ENCODE data around the gene SMCHD1. TPM values are rescaled to one million over a fixed set of nuclear protein-coding genes. Genes with fewer than 3 reads are reported as not detected.

SMCHD1 gene
- total RNA-seq, 1 donor from 2014 or later = 25.9 TPM

- H3K4me3 ChIP-seq (ENCODE audit: low read depth, low read length) = no peak overlapping the region
- no peak for DNase-seq (ENCODE audit: low read depth)
- TF ChIP-seq, protein P1, sequence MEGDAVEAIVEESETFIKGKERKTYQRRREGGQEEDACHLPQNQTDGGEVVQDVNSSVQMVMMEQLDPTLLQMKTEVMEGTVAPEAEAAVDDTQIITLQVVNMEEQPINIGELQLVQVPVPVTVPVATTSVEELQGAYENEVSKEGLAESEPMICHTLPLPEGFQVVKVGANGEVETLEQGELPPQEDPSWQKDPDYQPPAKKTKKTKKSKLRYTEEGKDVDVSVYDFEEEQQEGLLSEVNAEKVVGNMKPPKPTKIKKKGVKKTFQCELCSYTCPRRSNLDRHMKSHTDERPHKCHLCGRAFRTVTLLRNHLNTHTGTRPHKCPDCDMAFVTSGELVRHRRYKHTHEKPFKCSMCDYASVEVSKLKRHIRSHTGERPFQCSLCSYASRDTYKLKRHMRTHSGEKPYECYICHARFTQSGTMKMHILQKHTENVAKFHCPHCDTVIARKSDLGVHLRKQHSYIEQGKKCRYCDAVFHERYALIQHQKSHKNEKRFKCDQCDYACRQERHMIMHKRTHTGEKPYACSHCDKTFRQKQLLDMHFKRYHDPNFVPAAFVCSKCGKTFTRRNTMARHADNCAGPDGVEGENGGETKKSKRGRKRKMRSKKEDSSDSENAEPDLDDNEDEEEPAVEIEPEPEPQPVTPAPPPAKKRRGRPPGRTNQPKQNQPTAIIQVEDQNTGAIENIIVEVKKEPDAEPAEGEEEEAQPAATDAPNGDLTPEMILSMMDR (conservative IDR thresholded peaks at IDR 0.05; ENCODE audit: low read depth, low read length) = no peak
These were observed 24.8 kb downstream of the SMCHD1 start for GRCh38 chr18:2680216-2680792.

GRCh38 chr18:2681993-2682603, 26.6 kb downstream of the SMCHD1 start:
- TF ChIP-seq, protein P1 (conservative IDR thresholded peaks at IDR 0.05; ENCODE audit: low read depth, low read length) = no peak
- DNase-seq (ENCODE audit: low read depth) = no peak
- no peak overlapping the region for H3K4me3 ChIP-seq (ENCODE audit: low read depth, low read length)

DNA sequence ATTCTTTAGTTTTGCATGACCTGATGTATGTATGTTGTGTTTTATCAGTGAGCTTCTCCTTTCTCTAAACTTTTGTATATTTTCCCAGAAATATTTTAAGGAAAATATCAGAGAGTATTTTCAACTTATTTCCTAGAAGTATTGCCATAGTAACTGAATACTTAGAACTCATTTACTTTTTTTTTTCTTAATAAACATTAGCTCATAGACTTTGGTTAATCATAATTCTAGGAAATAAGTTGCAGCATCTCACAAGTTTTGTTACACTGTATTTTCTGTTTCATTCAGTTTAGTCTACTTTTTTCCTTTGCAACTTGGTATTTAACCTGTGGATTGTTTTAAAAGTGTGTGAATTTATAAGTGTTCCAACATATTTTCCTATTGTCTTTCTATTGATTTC, 27.5 kb downstream of the SMCHD1 start:
- no peak overlapping the region for H3K4me3 ChIP-seq (ENCODE audit: low read depth, low read length)
- TF ChIP-seq, protein P1 (conservative IDR thresholded peaks at IDR 0.05; ENCODE audit: low read depth, low read length) = no peak
- DNase-seq (ENCODE audit: low read depth) = no peak

- no peak overlapping the region for H3K4me3 ChIP-seq (ENCODE audit: low read depth, low read length)
- no peak for DNase-seq (ENCODE audit: low read depth)
- TF ChIP-seq, protein P1 (conservative IDR thresholded peaks at IDR 0.05; ENCODE audit: low read depth, low read length) = no peak
These were observed 30.9 kb downstream of the SMCHD1 start for GRCh38 chr18:2686349-2686968.

DNA sequence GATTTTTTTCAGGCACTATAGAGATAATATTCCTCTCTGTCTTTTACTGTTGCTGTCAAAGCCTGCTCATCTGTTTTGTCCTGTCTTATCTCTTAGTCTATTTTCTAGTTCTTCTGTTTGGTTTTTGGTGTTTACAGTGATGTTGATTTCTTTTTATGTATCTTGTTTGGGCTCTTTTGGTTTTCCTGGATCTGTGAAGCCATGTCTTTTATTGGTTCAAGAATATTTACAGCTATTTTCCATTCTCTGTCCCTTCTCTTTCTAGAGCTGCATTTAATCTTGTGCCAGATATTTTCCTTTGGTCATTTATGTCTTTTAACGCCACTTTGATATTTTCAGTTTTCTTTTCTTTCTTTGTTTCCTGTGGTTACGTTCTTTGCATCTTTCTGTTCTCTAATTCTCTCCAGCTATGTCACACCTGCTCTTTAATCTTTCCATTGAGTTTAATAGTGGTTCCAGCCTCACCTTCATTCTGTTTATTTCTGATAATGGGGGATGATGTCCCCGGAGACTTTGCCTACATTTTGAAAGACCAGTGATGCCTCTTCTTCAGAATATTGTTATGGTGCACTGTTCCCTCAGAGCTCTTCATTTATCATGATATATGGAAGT, 32.0 kb downstream of the SMCHD1 start:
- TF ChIP-seq, protein P1 (conservative IDR thresholded peaks at IDR 0.05; ENCODE audit: low read depth, low read length) = no peak
- H3K4me3 ChIP-seq (ENCODE audit: low read depth, low read length) = no peak overlapping the region
- no peak for DNase-seq (ENCODE audit: low read depth)

DNA sequence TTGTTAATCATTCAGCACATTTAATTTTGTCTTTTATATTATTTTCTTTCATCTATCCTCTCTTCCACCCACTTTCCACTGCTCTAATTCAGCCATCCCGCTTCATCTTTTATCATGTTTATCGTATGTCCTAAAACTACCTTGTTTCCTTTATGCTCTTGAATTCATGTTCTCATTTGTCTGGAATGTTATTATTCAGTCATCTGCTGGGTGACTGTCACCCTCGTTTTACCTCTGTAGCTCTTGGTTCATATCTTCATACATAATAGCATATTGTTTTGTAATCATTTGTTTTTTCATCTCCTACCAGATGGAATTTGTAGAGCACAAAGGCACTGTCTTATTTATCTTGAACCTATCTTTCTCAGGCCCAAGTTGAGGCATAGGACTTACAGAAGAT, 37.0 kb downstream of the SMCHD1 start:
- TF ChIP-seq, protein P1 (conservative IDR thresholded peaks at IDR 0.05; ENCODE audit: low read depth, low read length) = no peak
- no peak for DNase-seq (ENCODE audit: low read depth)
- H3K4me3 ChIP-seq (ENCODE audit: low read depth, low read length) = no peak overlapping the region
